ENCODE measurements around the gene DTX1.

DNA sequence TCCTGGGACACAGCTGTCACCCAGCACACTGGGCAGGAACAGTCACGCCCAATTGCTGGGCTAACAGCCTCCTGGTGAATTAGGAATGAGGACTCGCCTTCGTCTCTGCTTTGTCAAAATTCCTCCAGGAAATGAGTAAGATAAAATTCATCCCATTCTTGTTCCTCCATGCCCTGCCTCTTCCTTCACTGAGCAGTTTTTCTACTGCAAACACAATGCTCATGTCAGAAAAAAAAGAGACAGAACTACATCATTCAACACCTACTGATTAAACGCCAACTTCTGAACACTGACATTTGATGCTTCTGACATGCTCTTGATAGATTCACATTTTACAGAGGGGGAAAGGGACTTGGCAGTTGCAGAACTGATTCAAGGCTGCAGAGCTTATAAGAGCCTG, 37.5 kb upstream of the DTX1 start:
- TF ChIP-seq CTCF (IDR thresholded peaks at IDR 0.05; ENCODE audit: low read depth, low read length, poor library complexity, severe bottlenecking) (no peak), EZH2phosphoT487 (IDR thresholded peaks at IDR 0.05; ENCODE audit: borderline replicate concordance, low read length) (no peak)
